Hepatic stellate cell (primary cell): Measurements from ENCODE around the gene IL3RA.
"Not testable (repeated sequence)": the region's sequence is repeated elsewhere in the genome, so short reads cannot be mapped to it uniquely, and the experiment has no call there.

ENCODE experiments used
- DNase-seq: peaks from one replicate; pipeline ENCODE4 v3.0.0; 2011; ENCODE audit warnings: low spot score

IL3RA gene

DNA sequence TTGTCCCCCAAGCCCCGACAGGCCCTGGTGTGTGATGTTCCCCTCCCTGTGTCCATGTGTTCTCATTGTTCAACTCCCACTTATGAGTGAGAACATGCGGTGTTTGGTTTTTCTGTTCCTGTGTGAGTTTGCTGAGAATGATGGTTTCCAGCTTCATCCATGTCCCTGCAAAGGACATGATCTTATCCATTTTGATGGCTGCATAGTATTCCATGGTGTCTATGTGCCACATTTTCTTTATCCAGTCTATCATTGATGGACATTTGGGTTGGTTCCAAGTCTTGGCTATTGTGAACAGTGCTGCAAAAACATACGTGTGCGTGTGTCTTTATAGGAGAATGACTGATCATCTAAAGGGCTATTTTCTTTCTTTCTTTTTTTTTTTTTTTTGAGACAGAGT, 4.2 kb upstream of the IL3RA start:
- not testable (repeated sequence) for DNase-seq

DNA sequence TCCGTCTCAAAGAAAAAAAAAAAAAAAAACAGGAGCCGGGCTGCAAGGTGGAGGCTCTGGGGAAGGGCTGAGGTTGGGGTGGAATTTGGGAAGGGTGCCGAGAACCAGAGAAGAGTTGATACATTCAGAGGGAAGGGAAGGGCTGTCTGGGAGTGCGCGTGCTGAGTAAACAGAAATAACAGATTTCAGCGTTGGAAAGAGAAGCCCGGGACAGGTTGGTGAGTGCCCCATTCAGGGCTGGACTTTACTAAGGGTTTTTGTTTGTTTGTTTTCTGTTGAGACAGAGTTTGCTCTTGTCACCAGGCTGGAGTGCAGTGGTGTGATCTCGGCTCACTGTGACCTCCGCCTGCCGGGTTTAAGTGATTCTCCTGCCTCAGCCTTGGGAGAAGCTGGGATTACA, 1.7 kb upstream of the IL3RA start:
- DNase-seq = no peak

- DNase-seq = no peak
These were observed 579 bp downstream of the IL3RA start for GRCh38 chrX:1336948-1337779.

DNA sequence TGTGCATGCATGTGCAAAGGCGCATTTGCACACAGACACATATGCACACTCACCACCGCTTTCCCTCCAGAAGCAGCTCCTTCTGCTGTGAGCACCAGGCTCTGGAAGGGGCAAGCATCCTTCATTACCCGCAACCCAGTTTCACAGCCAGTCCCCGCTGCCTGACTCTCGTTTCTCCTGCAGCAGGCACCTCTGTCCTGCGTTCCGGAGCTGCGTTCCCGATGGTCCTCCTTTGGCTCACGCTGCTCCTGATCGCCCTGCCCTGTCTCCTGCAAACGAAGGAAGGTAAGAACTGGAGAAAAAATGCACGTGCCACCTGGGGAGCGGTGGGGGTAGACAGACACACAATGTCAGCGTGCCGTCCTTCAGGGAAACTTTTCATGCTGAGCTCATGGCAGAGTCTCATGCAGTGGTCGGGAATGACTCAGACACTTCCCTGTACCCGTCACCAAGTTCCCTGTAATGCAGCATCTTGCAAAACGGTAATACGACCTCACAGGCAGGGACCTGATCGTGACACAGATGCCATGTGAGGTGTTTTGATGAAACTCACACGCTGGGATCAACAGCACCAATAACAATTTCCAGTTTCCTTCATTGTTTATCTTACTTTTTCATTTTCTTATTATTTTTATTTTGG, 5.1 kb downstream of the IL3RA start:
- no peak for DNase-seq

- not testable (repeated sequence) for DNase-seq
These were observed 13.0 kb downstream of the IL3RA start for GRCh38 chrX:1349606-1350005.

- DNase-seq = no peak
These were observed 15.6 kb downstream of the IL3RA start for GRCh38 chrX:1351981-1352714.

GRCh38 chrX:1354036-1355019, 17.7 kb downstream of the IL3RA start:
- DNase-seq = no peak

DNA sequence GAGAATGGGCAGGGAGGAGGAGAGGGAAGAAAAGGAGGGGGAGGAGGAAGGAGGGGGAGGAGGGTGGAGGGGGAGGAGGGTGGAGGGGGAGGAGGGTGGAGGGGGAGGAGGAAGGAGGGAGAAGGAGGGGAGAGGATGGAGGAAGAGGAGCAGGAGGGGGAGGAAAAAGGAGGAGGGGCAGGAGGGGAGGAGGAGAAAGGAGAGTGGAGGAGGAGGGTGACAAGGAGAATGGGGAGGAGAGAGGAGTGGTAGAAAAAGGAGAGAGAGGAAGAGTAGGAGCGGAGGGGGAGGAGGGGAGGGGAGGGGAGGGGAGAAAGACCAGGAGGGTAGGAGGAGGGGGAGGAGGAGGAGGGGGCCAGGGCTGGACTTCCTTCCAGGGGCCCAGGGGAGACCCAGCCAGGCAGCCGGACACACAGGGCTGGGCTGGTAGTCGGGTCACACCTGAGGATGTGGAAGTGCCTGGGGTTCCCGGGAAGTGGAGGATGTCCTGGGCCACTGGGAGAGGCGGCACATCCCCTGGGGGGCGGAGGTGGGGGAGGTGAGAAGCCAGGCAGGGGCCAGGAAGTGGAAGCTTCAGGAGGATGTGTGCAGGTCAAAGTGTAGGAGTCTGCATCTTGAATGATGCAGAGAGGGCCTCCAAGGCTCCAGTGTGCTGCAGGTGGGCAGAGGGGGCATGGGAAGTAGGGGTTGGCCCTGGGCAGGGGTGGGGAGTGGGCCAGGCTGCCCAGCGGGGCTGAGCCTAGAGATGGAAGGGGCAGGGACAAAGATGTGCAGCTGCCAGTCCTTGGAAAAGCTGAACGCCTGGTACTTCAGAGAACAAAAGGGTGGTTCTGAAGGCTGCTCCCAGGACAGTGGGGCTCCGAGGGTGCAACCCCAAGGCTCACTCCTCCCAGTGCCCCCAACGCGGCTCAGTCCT, 18.8 kb downstream of the IL3RA start:
- DNase-seq = no peak

DNA sequence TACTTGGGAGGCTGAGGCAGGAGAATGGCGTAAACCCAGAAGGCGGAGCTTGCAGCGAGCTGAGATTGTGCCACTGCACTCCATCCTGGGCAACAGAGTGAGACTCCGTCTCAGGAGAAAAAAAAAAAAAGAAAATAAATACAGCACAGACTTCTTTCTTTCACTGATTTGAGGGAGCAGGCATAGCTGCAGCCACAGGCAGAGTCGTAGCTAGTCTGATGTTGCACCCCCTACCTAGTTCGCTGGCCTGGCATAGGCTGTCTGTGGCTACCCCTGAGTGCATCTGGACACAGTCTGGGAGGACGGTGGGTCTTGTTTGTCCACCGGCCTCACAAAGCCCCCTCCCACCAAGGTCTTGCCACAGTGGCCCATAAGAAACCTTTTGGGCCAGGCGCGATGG, 21.4 kb downstream of the IL3RA start:
- no peak for DNase-seq

DNA sequence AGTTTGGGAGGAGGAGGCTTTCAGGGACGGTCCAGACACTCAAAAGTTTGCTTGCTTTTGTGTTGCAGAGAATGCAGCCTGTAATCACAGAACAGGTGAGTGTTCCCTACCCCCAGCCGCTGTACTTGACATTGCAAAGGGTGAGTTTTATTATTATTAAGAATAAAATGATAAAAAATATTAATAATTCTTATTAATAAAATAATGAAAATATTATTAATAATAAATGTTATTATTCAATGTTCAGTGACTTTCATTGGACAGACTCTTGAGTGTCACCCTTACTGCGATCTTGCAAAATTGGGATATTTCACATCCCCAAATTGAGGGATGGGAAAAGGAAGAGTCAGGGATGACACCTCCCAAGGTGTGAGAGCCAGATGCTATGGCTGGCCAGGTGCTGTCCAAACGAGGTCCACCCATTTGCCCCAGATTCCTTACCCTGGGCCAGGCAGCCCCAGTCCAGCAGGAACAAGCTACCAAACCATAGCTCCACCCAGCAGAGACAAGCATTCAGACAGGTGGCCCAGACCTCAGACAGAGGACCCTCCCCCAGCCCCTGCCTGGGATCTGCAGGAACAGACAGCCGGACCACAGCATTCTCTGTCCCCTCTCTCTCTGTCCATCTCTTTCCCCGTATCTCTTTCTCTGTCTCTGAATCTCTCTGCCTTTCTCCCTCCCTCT, 22.4 kb downstream of the IL3RA start:
- no peak for DNase-seq

DNA sequence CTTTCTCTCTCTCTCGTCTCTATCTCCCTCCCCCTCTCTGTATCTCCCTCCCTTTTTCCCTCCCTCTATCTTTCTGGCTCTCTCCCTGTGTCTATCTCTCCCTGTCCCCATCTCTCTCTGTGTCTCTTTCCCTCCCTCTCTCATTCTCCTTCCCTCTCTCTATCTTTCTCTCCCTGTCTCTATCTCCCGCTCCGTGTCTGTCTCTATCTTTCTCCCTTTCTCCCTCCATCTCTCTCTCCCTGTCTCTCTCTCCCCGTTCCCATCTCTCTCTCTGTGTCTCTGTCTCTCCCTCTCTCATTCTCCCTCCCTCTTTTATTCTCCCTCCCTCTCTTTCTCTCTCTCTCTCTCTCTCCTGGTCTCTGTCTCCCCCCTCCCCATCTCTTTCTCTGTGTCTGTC, 22.9 kb downstream of the IL3RA start:
- DNase-seq = no peak

- DNase-seq = no peak
These were observed 23.6 kb downstream of the IL3RA start for GRCh38 chrX:1360171-1360570.

- no peak for DNase-seq
These were observed 24.7 kb downstream of the IL3RA start for GRCh38 chrX:1361275-1361674.

DNA sequence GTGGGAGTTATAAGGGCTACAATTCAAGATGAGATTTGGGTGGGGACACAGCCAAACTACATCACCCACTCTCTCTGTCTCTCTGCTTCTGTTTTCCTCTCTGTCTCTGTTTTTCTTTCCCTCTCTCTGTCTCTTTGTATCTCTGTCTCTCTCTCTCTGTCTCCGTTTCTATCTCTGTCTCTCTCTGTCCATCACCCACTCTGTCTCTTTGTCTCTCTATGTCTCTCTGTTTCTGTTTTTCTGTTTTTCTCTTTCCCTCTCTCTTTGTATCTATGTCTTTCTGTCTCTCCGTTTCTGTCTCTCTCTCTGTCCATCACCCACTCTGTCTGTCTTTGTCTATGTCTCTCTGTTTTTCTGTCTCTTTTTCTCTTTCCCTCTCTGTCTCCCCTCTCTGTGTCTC, 25.3 kb downstream of the IL3RA start:
- DNase-seq = no peak

- DNase-seq = not testable (repeated sequence)
These were observed 29.8 kb downstream of the IL3RA start for GRCh38 chrX:1366363-1366762.

DNA sequence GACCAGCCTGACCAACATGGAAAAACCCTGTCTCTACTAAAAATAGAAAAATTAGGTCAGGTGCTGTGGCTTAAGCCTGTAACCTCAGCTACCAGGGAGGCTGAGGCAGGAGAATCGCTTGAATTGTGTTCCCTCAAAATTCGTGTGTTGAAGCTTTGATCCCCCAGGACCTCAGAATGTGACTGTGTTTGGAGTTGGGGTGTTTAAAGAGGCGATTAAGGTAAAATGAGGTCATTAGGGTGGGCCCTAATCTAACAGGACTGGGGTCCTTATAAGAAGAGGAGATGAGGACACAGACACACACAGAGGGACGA, 31.8 kb downstream of the IL3RA start:
- no peak for DNase-seq

DNA sequence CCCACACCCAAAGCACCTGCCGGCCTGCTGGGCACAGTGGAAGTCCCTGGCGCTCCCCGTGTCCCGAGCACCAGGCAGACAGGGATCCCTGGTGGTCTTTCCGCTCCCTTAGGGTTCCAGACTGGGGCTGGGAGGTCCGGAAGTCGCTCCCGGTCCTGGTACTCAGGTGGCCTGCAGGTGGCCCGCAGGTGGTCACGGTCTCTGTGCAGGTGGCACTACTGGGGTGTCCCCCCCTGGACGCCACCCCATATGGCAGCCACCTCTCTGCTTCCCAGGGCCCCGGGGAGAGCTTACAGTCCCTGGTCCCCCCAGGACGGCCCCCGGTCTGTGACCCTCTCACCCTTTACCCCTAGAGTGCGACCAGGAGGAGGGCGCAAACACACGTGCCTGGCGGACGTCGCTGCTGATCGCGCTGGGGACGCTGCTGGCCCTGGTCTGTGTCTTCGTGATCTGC, 41.7 kb downstream of the IL3RA start:
- DNase-seq = no peak

DNA sequence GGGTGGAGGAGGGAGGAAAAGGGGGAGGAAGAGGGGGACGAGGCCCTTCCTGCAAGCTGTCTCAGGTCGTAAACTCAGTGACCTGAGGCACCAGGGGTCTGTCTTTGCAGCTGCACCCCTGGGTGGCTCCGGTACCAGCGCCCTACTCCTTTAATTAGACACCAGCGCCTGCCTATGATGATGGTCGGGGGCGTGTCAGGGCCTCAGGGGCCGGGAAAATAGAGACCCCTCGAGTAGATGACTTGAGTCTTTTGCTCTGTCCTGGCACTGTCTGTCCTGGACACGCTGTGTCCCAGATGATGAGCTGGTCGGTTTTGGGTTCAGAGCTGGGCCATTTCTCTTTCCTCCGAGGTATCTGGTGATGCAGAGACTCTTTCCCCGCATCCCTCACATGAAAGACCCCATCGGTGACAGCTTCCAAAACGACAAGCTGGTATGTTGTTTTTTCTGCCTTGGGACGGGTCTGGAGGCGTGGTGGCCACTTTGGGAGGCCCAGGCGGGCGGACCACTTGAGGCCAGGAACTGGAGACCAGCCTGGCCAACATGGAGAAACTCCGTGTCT, 44.2 kb downstream of the IL3RA start:
- DNase-seq = no peak

- DNase-seq = no peak
These were observed 48.2 kb downstream of the IL3RA start for GRCh38 chrX:1384658-1385252.
